ENCODE measurements around the gene DENND1A.
"Not testable (repeated sequence)": the region's sequence is repeated elsewhere in the genome, so short reads cannot be mapped to it uniquely, and the experiment has no call there.

The DENND1A gene

GRCh38 chr9:123922431-123922830 lies 7.5 kb downstream of the DENND1A start:
- DNase-seq = no peak

GRCh38 chr9:123914517-123915196 lies 15.3 kb downstream of the DENND1A start:
- no peak for DNase-seq

- no peak for DNase-seq
Measured at GRCh38 chr9:123912167-123912897, 17.6 kb downstream of the DENND1A start.

DNA sequence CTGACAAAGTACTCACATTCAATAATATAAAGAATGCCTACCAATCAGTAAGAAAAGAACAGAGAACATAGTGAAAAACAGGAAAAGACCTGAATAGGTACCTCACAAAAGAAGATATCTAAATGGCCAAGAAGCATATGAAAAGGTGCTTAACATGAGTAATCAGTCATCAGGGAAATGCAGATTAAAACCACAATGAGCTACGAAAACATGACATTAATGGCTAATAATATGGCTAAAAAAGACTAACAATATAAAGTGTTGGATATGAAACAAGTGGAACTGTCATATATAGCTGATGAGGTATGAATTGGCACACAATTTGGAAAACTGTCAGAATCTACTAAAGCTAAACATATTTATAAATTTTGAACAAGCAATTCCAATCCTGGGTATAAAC lies 18.9 kb downstream of the DENND1A start:
- DNase-seq = no peak

GRCh38 chr9:123909192-123909591 lies 20.7 kb downstream of the DENND1A start:
- DNase-seq = not testable (repeated sequence)

DNA sequence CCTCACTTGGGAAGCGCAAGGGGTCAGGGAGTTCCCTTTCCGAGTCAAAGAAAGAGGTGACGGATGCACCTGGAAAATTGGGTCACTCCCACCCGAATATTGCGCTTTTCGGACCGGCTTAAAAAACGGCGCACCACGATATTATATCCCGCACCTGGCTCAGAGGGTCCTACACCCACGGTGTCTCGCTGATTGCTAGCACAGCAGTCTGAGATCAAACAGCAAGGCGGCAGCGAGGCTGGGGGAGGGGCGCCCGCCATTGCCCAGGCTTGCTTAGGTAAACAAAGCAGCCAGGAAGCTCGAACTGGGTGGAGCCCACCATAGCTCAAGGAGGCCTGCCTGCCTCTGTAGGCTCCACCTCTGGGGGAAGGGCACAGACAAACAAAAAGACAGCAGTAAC lies 26.4 kb downstream of the DENND1A start:
- DNase-seq = not testable (repeated sequence)

- no peak for DNase-seq
Measured at GRCh38 chr9:123894822-123895221, 35.1 kb downstream of the DENND1A start.

DNA sequence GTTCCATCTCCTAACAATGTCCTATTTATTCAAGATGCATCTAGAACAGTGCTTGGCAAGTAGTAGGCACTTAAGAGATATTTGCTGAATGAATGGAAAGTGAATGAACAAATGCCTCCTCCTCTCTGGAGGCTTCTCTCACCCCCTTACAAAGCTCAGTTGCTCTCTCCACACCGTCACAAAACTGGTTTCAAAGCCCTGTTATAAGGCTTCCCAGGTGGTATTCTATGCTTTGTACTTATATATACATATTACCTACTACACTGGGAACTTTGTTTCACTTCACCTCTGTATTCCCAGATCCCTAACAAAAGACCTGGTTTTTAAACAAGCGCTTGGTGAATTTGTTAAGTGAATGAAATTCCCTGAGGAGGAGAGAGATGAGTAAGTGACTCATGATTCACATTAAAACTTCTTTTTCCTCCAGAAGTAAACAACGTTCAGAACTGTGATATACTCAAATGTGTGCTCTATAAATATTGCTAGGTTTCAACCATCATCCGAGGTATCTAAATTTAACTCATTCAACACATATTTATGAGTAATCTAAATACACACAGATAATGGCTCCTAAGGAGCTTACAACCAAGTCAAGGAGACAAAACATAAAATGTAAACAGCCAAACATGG lies 36.0 kb downstream of the DENND1A start:
- DNase-seq = no peak

DNA sequence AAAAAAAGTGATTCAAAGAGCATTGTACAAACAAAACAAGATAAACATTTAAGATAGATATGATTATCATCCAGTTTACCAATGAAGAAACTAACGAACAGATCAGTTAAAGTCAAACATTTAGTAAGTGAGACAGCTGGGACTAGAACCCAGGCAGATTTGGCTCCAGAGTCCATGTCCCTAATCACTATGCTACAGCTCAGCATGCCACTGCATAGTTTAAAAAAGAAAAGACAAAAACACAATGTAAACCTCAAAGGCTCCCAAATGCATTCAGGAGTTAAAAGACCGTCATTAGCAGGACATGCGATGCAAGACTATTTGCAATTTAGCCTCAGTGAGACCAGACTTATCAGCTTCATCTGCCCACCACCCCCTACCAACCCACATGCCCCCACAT lies 36.8 kb downstream of the DENND1A start:
- DNase-seq = no peak

DNA sequence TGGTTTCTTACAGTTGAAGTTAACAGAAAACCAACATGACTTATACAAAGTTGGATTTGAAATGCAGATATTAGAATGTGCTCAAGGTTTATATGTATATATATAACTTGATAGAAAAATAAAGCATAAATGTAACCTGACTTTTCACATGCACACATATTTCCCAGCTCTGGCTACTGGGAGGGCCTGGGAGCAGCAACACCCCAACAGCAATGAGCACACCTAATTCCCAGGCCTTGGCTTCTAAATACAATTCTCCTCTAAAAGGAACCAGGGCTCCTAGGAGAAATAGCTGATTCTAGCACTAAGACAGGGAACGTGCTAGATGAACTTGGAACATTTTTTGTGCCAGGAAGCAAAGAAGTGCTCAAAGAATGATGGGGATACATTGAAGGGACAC lies 42.1 kb downstream of the DENND1A start:
- no peak for DNase-seq

DNA sequence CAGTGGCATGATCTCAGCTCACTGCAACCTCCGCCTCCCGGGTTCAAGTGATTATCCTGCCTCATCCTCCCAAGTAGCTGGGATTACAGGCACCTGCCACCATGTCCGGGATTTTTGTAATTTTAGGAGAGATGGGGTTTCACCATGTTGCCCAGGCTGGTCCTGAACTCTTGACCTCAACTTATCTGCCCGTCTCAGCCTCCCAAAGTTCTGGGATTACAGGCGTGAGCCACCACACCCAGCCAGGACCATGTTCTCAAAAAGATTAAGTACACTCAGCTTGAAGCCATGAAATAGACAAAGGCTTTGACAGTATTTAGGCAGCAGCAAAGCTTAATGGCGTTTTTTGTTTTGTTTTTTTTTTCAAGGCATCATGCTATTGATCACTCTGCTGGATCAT lies 44.1 kb downstream of the DENND1A start:
- not testable (repeated sequence) for DNase-seq

- no peak for DNase-seq
Measured at GRCh38 chr9:123883634-123884033, 46.3 kb downstream of the DENND1A start.

- no peak for DNase-seq
Measured at GRCh38 chr9:123881604-123882003, 48.3 kb downstream of the DENND1A start.

GRCh38 chr9:123880420-123880819 lies 49.5 kb downstream of the DENND1A start:
- DNase-seq = no peak

DNA sequence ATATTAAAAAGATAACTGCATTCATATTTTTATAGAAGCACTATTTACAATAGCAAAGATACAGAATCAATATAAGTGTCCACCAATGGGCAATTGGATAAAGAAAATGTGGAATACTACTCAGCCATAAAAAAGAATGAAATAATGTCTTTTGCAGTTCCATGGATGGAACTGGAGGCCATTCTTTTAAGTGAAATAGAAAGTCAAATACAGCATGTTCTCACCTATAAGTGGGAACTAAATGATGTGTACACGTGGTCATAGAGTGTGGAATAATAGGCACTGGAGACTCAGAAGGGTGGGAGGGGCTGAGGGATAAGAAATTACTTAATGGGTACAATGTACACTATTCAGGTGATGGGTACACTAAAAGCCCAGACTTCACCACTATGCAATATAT lies 53.2 kb downstream of the DENND1A start:
- DNase-seq = no peak

DNA sequence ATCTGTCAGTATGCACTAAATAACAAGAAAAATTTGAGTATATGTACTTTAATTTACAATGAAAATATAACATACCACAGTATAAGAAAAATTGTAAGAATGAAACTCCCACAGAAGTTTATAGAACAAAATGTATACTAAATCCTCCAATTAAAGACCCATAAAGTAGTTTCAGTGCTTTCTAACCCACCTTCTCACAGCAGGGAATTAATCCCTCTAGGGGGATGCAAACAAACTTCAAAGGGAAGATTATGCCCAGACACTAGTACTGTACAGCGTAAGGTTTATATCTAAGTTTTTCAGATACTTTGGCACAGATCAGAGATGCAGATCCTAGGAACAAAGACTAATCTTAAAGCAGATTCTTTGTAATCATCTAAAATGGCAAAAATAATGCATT lies 57.2 kb downstream of the DENND1A start:
- no peak for DNase-seq

GRCh38 chr9:123871781-123872180 lies 58.1 kb downstream of the DENND1A start:
- DNase-seq = no peak

- DNase-seq = no peak
Measured at GRCh38 chr9:123868002-123868401, 61.9 kb downstream of the DENND1A start.

- DNase-seq = no peak
Measured at GRCh38 chr9:123867034-123867433, 62.9 kb downstream of the DENND1A start.

- no peak for DNase-seq
Measured at GRCh38 chr9:123866497-123866896, 63.4 kb downstream of the DENND1A start.

- no peak for DNase-seq
Measured at GRCh38 chr9:123865226-123866000, 64.5 kb downstream of the DENND1A start.

DNA sequence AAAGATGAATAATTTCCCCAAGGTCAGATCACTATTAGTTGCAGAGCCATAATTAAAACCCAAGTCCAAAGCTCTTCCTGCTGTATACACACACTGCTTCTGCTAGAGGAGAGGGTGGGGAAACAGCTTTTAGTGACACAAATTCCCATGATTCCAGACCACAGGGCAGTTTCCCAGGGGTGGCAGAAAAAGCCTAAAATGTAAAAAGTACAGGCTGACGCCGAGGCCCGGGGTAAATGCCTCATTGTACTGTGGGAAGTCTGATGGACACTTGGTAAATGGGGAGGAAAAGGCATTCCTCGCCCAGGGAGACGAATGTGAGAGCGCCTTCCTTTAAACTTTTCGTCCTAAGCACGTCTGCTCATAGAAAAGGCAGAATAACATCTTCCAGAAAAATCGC lies 65.7 kb downstream of the DENND1A start:
- no peak for DNase-seq

- no peak for DNase-seq
Measured at GRCh38 chr9:123863164-123863855, 66.6 kb downstream of the DENND1A start.

Data from NCI-H1048 (cell line).